CD4-positive, alpha-beta T cell (primary cell): ENCODE data around the gene RBM27. TPM values are rescaled to one million over a fixed set of nuclear protein-coding genes. Genes with fewer than 3 reads are reported as not detected.

Source experiments
- ATAC-seq: fragments of 200-7000 bp; cut with Tn5 transposase; one replicate; pipeline ENCODE4 v1.10.0; 2022; ENCODE audit warnings: mild to moderate bottlenecking; ENCODE audit not compliant: poor library complexity
- CTCF ChIA-PET: fragments of 350-600 bp; sonication (Branson Sonifier 250); formaldehyde crosslinking; loops from one replicate; lab custom pipeline; 2021; ENCODE audit warnings: antibody characterized with exemption, inconsistent platforms; lab: Charles Lee
- POLR2A ChIA-PET: fragments of 350-600 bp; sonication (Branson Sonifier 250); formaldehyde crosslinking; loops from one replicate; lab custom pipeline; 2021; ENCODE audit warnings: antibody characterized with exemption, inconsistent platforms; lab: Charles Lee
- DNase-seq, 14 experiments: peaks; one replicate each; pipeline ENCODE4 v3.0.0-alpha.2; 2013 to 2020; ENCODE audit warnings: mixed read lengths in 2 of 14
- H3K27ac ChIP-seq, 2 donors: one replicate each; pipeline versions ENCODE4 v1.5.1 to v1.7.0; 2013; ENCODE audit warnings: low read length in 2 of 2, low read depth in 1 of 2, mild to moderate bottlenecking in 1 of 2
- H3K27me3 ChIP-seq, 2 experiments: 1 replicate in 1 of 2; 2 replicates in 1 of 2; pipeline versions ENCODE4 v1.6.1 to v1.7.0; 2013; ENCODE audit warnings: low read length in 2 of 2, control low read depth in 1 of 2, mild to moderate bottlenecking in 1 of 2, moderate library complexity in 1 of 2; ENCODE audit not compliant: insufficient read depth in 2 of 2, control insufficient read depth in 1 of 2
- H3K36me3 ChIP-seq: one replicate; pipeline ENCODE4 v1.6.1; 2013; ENCODE audit warnings: low read length, control low read depth; ENCODE audit not compliant: insufficient read depth
- H3K4me1 ChIP-seq: one replicate; pipeline ENCODE4 v1.6.1; 2013; ENCODE audit warnings: low read length, control low read depth; ENCODE audit not compliant: insufficient read depth
- H3K4me3 ChIP-seq: one replicate; pipeline ENCODE4 v1.5.1; 2013; ENCODE audit warnings: mild to moderate bottlenecking, low read length, moderate library complexity
- H3K9me3 ChIP-seq, 2 experiments: 1 replicate in 1 of 2; 2 replicates in 1 of 2; pipeline versions ENCODE4 v1.6.1 to v1.7.0; 2013; ENCODE audit warnings: low read length in 2 of 2, mild to moderate bottlenecking in 2 of 2, control low read depth in 1 of 2, moderate library complexity in 1 of 2; ENCODE audit not compliant: control insufficient read depth in 1 of 2, insufficient read depth in 1 of 2
- H3K27ac Mint-ChIP-seq: one replicate; pipeline ENCODE4 v1.8.0; 2020; ENCODE audit warnings: mixed read lengths
- H3K27me3 Mint-ChIP-seq: one replicate; pipeline ENCODE4 v1.8.0; 2021; ENCODE audit warnings: mixed read lengths
- H3K36me3 Mint-ChIP-seq: one replicate; pipeline ENCODE4 v1.8.0; 2021; ENCODE audit warnings: low read depth, mixed read lengths
- H3K4me1 Mint-ChIP-seq: one replicate; pipeline ENCODE4 v1.8.0; 2021; ENCODE audit warnings: low read depth, mixed read lengths
- H3K4me3 Mint-ChIP-seq: one replicate; pipeline ENCODE4 v1.8.0; 2020; ENCODE audit warnings: mild to moderate bottlenecking, mixed read lengths
- H3K9me3 Mint-ChIP-seq: one replicate; pipeline ENCODE4 v1.8.0; 2020; ENCODE audit warnings: mixed read lengths
- intact Hi-C, 2 experiments: fragments of 100-400 bp; cut with DNase I in 1 of 2; cut with micrococcal nuclease in 1 of 2; formaldehyde crosslinking; loops; one replicate each; pipeline versions ENCODE4 v1.15.1 to v1.9.0; 2023 to 2025; cut with DNase I, micrococcal nuclease
- total RNA-seq, 174 experiments: library from RNA in 2 of 174; stranded (reverse) in 2 of 174; gene quantifications; one replicate each; pipeline ENCODE4 v1.2.3 and lab custom pipeline; 2021 to 2026
- TF ChIP-seq, protein P1 (sequence below): fragments of 200-600 bp; IDR thresholded peaks from one replicate; pipeline ENCODE4 v1.8.0; 2022; ENCODE audit warnings: antibody characterized with exemption, mild to moderate bottlenecking

Gene RBM27
- total RNA-seq, 2 experiments from 2014 or later = 29.7 to 33.2 TPM

DNA sequence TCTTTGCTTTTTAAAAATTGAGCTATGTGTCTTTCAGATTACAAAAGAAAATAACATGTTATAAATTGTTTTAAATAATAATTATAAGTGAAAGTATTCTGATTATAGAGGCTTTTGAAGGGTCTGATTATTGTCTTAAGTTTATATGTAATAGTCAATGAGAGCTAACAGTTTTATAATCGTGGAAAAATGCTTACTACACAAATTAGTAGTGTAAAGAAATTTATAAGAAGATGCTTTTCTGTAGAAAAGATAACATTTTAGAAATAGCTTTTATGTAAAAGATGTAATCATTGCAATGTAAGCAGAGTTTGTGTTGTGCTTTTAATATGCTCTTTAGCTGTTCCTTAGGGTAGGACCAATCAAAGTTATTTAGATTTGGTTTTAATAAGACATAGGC lies 18.6 kb downstream of the RBM27 start:
- CTCF ChIA-PET = no interaction called here
- Mint-ChIP-seq H3K4me3 (no peak overlapping the region), H3K9me3 (no peaks in the 10 kb centered on the region), H3K27ac (no peak overlapping the region), H3K27me3 (no peaks in the 10 kb centered on the region), H3K4me1 (peaks cover 25% of the 10 kb centered on the region), H3K36me3 (peaks cover 76% of the 10 kb centered on the region)
- DNase-seq (no peak), ATAC-seq (no peak)
- Histone ChIP-seq H3K4me3 (no peak overlapping the region), H3K27ac (no peak overlapping the region), H3K36me3 (peaks cover 39% of the 10 kb centered on the region), H3K27me3 (no peaks in the 10 kb centered on the region), H3K4me1 (peaks cover 3% of the 10 kb centered on the region), H3K9me3 (no peaks in the 10 kb centered on the region)
- TF ChIP-seq, protein P1, sequence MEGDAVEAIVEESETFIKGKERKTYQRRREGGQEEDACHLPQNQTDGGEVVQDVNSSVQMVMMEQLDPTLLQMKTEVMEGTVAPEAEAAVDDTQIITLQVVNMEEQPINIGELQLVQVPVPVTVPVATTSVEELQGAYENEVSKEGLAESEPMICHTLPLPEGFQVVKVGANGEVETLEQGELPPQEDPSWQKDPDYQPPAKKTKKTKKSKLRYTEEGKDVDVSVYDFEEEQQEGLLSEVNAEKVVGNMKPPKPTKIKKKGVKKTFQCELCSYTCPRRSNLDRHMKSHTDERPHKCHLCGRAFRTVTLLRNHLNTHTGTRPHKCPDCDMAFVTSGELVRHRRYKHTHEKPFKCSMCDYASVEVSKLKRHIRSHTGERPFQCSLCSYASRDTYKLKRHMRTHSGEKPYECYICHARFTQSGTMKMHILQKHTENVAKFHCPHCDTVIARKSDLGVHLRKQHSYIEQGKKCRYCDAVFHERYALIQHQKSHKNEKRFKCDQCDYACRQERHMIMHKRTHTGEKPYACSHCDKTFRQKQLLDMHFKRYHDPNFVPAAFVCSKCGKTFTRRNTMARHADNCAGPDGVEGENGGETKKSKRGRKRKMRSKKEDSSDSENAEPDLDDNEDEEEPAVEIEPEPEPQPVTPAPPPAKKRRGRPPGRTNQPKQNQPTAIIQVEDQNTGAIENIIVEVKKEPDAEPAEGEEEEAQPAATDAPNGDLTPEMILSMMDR = no peak
- intact Hi-C loops = loop anchor here in 1 of 2 experiments (2.0 kb wide), 1 partner anchor 17 kb away; no protein-coding TSS in a partner anchor
- POLR2A ChIA-PET = no interaction called here

DNA sequence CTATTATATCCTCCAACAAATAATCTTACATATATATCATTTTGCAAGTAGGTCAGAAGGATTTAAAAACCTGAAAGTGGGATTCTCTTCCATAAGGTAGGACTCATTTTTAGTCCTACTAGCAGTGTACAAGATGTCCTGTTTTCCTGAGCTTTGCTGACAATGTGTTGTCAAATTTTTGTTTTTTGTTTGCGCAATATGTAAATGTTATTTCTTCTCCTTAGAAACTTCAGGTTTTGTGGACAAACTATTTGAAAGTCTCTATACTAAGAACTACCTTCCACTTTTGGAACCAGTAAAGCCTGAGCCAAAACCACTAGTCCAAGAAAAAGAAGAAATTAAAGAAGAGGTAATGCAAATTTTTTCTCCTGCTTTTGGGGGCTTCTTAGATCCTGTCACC lies 19.8 kb downstream of the RBM27 start:
- H3K9me3 Mint-ChIP-seq = no peaks in the 10 kb centered on the region
- Histone ChIP-seq H3K4me3 (no peak overlapping the region), H3K27me3 (no peaks in the 10 kb centered on the region), H3K36me3 (peaks cover 47% of the 10 kb centered on the region), H3K4me1 (no peaks in the 10 kb centered on the region), H3K27ac (no peak overlapping the region), H3K9me3 (no peaks in the 10 kb centered on the region)
- intact Hi-C loops = loop anchor here in 1 of 2 experiments (2.0 kb wide), 1 partner anchor 18 kb away; no protein-coding TSS in a partner anchor
- H3K27me3 Mint-ChIP-seq = no peaks in the 10 kb centered on the region
- ATAC-seq = no peak
- H3K36me3 Mint-ChIP-seq = peaks cover 80% of the 10 kb centered on the region
- TF ChIP-seq, protein P1 = no peak
- POLR2A ChIA-PET = no interaction called here
- H3K27ac Mint-ChIP-seq = no peak overlapping the region
- no peak for DNase-seq
- H3K4me3 Mint-ChIP-seq = no peak overlapping the region
- peaks cover 16% of the 10 kb centered on the region for H3K4me1 Mint-ChIP-seq
- CTCF ChIA-PET = no interaction called here

DNA sequence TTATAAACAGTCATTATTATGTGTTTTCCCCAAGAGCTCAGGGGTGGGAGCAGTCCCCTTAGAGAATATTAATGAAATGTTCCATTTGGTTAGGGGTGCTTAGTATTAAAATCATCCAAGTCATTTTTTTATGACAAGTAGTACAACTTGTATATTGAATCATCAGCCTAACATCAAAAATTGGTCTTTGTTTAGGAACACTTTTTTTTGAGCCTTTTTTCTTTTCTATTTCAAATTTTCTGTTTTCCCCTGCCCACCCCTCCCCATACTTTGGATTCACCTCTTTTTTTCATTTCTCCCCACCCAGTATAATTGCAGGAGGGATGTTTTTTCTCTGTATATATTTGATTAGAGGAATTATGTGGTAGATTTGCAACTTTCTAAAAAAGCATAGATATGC lies 25.8 kb downstream of the RBM27 start:
- H3K27me3 ChIP-seq = no peaks in the 10 kb centered on the region
- ChIA-PET CTCF (no interaction called here), POLR2A (interaction anchor here (0.6 kb wide), 1 partner anchor 24 kb away, joined by 3 read pairs; no protein-coding TSS in a partner anchor)
- Mint-ChIP-seq H3K36me3 (peaks cover 88% of the 10 kb centered on the region), H3K27ac (no peak overlapping the region), H3K9me3 (no peaks in the 10 kb centered on the region), H3K4me1 (peaks cover 6% of the 10 kb centered on the region), H3K27me3 (no peaks in the 10 kb centered on the region), H3K4me3 (no peak overlapping the region)
- intact Hi-C loops = no loop called here
- DNase-seq (no peak), ATAC-seq (no peak)
- H3K9me3 ChIP-seq = no peaks in the 10 kb centered on the region
- no peak overlapping the region for H3K27ac ChIP-seq
- no peaks in the 10 kb centered on the region for H3K4me1 ChIP-seq
- H3K4me3 ChIP-seq = no peak overlapping the region
- TF ChIP-seq, protein P1 = no peak
- peaks cover 73% of the 10 kb centered on the region for H3K36me3 ChIP-seq
